NCI-H1436 treated with DMSO at 0.1 percent for 48 hours (cell line): Measurements from ENCODE around the gene BLVRB.
"Not testable (repeated sequence)": the region's sequence is repeated elsewhere in the genome, so short reads cannot be mapped to it uniquely, and the experiment has no call there.

Experiments used
- DNase-seq: peaks from one replicate; lab custom pipeline; 2025; lab: John Stamatoyannopoulos, UW

Gene BLVRB

DNA sequence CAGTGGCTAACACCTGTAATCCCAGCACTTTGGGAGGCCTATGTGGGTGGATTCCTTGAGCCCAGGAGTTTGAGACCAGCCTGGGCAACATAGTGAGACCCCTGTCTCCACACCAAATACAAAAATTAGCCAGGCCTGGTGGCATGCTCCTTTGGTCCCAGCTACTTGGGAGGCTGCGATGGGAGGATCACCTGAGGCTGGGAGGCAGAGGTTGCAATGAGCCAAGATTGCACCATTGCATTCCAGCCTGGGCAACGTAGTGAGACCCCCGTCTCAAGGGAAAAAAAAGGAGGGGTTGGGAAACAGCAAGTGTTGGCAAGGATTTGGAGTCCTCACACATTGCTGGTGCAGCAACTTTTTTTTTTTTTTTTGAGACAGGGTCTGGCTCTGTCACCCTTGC lies 20.5 kb upstream of the BLVRB start:
- DNase-seq = no peak

DNA sequence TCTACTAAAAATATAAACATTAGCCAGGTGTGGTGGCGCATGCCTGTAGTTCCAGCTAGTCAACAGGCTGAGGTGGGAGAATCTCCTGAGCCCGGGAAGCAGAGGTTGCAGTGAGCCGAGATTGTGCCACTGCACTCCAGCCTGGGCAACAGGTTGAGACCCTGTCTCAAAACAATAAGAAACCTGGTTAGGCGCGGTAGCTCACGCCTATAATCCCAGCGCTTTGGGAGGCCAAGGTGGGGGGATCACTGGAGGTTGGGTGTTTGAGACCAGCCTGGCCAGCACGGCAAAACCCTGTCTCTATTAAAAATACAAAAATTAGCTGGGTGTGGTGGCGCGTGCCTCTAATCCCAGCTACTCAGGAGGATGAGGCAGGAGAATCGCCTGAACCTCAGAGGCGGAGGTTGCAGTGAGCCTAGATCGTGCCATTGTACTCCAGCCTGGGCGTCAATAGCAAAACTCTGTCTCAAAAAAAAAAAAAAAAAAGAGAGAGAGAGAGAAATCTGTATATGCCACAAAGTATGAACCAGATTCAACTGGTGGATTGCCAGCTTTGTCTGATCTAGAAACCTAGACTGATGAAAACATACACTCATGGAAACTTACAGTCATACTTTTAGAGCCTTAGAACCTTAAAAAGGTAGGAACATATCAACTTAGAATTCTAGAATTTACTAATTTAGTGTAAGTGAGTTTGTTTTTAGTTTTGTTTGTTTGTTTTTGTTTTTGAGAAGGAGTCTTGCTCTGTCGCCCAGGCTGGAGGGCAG lies 10.5 kb upstream of the BLVRB start:
- DNase-seq = not testable (repeated sequence)

DNA sequence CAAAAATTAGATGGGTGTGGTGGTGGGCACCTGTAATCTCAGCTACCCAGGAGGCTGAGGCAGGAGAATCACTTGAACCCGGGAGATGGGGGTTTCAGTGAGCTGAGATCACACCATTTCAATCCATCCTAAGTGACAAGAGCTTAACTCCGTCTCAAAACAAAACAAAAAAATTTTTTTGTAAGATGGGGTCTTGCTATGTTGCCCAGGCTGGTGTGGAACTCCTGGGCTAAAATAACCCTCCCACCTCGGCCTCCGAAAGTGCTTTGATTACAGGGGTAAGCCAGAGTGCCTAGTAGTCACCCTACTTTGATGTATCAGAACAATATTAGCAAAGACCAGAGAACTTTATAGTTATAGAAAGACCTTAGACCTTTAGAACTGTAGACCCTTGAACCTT lies 9.2 kb upstream of the BLVRB start:
- no peak for DNase-seq

DNA sequence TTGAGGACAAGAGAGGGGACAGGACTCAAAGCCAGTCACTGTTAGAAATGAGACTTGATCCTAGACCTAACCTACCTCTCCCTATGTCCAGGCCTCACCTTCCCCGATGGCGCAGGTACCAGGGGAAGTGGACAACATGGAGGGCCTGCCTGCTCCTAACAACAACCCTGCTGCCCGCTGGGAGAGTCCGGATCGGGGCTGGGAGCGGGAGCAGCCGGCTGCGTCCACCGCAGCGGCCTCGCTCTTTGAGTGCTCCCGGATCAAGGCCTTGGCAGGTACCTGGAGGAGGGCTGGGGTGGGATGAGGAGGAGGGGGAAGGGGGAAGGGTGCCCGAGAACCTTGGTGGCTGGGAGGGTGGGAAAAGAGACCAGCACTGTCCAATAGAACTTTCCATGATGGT lies 7.0 kb upstream of the BLVRB start:
- DNase-seq = no peak

DNA sequence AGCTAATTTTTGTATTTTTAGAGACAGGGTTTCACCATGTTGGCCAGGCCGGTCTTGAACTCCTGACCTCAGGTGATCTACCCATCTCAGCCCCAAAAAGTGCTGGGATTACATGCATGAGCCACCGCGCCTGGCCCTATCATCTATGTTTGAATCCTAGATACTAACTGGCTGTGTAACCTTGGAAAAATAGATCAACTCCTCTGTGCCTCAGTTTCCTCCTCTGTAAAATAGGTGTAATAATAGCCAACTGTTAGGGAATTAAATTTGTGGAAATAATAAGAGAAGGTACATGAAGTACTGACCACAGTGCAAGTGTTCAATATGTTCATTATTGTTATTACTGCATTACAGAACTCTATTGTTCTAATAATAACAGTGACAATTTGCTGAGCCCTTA lies 5.6 kb upstream of the BLVRB start:
- no peak for DNase-seq

DNA sequence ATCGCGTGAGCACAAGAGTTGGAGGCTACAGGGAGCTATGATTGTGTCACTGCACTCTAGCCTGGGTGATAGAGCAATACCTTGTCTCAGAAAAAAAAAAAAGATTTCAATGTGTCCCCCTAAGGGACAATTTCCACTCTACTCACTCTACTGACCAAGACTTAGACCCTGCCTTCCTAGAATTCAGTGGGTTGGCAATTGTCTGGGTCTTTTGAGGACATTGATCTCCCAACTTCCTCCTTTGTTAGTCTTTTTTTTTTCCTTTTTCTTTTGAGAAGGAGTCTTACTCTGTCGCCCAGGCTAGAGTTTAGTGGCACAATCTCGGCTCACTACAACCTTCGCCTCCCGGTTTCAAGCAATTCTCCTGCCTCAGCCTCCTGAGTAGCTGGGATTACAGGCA lies 3.5 kb upstream of the BLVRB start:
- DNase-seq = no peak

DNA sequence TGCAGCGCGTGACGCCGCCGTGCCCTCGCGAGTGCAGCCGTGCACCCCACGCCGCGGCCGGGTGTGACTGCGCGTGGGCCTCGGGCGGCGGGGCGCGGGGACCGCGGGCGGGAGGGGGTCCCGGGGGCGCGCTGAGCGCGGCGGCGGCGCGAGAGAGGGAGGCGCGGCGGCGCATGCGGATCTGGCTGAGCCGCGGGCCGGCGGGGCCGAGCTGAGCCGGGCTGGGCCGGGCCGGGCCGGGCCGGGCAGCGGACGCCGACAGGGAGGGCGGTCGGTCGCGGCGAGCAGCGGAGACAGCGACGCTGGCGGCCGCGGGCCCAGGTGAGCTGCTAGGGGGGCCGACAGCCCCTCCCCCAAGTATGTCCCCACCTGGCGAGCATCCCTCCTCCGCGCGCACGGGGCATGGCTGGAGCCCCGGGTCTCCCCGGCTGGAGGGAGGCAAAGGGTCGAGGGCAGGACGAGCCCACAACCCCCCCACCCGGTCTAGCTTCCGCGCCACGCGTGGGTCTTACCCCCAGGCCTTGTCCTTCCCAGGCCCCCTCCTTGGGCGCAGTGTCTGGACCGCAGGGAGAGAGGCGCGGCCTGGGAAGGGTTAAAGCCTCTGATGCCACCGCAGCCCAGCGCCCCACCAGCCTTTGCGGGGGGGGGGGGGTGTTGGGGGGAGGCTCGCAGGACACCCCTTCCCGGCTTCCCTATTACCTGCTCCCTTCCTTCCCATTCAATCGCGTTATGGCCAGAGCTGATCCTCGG lies 1.6 kb upstream of the BLVRB start, which contains the start of gene SPTBN4:
SPTBN4 (plus strand) TSS at position 17 of the 750 bp plus-strand sequence. CDS start 5,621 bp downstream, outside the sequence.
- DNase-seq = no peak

DNA sequence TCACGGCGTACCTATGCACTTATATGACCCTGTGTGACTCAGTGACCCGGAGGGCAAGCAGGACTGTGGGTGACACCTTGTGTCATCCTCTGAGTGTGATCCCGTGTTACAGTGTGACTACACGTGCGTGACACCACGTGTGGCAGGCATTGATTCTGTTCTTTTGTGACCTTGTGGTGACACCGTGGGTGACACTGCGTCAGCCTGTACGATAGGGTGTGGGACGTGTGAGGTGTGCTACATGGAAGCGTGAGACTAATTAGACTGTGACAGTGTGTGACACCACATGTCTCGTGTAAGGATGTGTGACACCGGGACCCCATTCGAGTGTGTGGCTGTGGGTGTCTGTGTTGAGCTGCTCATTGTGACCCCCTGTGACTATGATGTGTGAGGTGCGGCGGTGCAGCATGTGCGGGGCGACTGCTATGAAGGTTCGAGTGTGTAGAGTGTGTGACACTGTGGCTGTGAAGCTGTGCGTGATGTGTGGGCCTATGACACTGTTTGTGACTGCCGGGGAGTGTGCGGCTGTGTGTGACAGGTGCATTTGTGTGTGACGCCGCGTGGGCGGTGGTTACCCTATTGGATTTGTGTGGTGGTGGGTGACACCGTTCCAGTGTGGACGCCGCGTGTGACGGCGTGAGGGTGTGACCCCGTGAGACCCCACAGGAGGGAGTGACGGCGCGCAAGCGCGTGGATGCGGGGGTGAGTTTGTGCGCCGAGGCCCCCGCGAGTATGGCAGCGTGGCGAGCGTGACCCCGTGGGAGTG lies 857 bp upstream of the BLVRB start:
- DNase-seq = no peak

DNA sequence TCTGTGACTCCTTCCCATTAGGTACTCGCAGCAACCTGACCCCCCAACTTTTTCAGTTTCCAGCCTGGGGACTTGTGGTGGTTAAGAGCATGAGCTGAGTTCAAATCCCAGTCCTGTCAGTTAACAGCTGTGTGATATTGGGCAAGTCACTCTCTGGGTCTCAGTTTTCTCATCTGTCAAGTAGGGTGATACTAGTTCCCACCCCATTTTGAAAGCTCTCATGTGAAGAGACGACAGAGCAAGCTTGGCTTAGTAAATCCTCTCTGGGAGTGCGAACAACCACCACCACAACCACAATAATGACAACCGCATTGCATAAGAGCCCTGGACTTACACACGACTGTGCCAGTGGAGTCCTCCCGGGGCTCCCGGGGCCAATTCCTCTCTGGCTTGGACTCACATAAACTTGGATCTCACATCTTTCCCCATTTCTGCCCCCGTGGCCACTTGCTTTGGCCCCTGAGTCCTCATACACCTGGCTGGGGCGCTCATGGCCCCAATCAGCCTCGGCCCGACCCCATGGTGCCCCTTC lies 454 bp downstream of the BLVRB start:
- DNase-seq = no peak

DNA sequence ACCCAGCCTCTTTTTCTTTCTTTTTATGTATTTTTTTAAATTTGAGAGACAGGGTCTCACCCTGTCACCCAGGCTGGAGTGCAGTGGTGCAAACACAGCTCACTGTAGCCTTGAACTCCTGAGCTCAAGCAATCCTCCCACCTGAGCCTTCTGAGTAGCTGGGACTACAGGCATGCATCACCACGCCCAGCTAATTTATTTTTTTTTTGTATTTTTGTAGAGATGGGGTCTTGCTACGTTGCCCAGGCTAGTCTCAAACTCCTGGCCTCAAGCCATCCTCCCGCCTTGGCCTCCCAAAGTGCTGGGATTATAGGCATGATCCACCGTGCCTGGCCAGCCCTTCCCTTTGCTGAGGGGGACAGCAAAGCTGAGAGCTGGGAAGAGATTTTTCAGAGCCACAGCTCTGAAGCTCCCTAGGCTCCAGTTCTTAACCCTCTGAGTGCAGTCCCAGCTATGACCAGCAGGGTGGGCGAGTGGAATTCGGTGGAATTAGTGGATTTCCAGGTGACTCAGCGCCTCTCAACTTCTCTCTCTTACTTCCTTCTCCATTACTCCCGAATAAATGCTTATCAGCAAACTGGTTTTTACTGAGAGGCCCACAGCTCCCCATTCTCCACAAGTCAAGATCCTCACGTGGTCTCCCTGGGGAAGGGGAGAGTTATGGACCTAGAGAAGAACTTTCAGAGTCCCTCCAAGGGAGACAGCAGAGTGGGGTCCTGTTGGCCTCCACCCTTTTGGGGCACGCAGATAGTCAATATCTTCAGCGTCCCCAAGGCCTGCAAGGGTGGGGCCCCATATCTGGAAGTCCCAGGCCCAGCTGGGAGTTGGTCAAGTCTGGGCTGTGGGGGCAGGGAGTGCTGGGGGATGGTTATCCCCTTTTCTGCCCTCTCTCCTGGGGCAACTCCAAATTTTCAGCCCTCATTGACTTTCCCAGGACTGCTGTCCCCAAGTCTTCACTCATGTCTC lies 1.2 kb downstream of the BLVRB start:
- peak; percentile 5 for DNase-seq

DNA sequence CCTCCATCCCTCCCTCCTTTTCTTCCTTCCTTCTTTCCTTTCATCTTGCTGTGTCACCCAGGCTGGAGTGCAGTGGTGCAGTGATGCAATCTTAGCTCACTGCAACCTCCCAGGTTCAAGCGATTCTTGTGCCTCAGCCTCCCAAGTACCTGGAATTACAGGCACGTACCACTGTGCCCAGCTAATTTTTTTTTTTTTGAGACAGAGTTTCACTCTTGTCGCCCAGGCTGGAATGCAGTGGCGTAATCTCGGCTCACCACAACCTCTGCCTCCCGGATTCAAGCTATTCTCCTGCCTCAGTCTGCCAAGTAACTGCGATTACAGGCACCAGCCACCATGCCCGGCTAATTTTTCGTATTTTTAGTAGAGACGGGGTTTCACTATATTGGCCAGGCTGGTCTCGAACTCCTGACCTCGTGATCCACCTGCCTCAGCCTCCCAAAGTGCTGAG lies 1.9 kb downstream of the BLVRB start:
- DNase-seq = not testable (repeated sequence)

DNA sequence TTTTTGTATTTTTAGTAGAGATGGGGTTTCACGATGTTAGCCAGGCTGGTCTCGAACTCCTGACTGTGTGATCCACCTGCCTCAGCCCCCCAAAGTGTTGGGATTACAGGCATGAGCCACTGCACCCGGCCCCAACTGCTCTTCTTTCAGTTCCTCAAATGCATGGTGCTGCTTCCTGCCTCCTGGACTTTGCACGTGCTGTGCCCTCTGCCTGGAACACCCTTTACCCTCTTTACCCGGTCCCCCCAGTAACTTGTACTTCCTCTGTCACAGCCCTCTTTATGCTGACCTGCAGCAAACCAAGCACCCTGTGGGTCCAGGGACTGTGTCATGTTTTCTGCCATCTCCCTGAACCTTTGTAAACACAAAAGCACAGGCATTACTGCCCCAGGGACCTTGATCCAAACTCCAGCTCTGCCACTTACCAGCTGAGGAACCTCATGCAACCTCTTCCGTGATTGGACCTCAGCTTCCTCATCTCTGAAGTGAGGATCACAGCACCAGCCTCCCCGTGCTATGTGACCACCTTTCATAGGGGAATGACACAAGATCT lies 3.8 kb downstream of the BLVRB start:
- no peak for DNase-seq

DNA sequence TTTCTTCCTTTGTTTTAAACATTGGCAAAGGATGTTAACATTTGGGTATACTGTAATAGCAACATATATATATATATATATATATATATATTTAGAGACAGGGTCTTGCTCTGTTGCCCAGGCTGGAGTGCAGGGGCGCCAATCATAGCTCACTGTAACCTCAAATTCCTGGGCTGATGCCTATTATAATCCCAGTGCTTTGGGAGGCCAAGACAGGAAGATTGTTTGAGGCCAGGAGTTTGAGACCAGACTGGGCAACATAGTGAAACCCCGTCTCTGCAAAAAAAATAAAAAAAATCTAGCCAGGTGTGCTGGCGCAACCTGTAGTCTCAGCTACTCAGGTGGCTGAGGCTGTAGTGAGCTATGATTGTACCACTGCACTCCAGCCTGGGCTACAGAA lies 5.4 kb downstream of the BLVRB start:
- no peak for DNase-seq

DNA sequence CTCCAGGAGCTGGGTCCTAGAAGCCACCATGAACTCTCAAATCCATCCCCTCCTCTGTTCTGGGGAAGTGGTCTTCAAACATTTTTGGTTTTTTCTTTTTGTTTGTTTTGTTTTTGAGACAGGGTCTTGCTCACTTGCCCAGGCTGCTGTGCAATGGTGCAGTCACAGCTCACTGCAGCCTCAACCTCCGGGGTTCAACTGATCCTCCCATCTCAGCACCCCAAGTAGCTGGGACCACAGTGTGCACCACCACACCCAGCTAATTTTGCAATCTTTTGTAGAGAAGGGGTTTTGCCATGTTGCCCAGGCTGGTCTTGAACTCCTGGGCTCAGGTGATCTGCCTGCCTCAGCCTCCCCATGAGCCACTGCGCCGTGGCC lies 7.0 kb downstream of the BLVRB start:
- no peak for DNase-seq

DNA sequence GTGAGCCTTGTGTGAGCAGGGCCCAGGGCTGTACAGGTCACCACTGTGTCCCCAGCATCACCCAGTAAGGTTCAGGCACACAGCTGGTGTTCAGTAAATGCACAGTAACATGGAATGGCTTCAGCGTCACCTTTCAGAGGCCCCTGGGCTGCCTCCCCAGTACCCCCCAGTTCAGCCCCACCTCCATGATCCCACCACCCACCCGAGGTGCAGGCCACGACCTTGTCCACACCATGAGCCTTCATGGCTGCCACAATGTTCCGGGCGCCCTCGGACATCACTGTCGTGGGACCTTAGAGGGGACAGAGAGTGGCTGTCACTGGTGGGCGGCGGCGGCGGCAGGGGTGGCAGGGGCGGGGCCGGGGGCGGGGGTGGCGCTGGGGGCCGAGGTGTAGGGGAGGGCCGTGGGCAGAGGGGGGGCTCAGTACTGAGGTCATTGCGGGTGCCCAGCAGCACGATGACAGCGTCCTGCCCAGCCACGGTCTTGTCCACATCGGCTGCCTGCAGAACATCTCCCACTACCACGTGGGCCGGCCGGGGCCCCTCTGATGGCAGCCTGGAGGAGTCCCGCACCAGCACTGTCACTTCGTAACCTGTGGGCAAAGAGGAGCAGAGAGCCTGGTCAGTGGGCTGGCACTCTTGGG lies 7.5 kb downstream of the BLVRB start:
- no peak for DNase-seq

DNA sequence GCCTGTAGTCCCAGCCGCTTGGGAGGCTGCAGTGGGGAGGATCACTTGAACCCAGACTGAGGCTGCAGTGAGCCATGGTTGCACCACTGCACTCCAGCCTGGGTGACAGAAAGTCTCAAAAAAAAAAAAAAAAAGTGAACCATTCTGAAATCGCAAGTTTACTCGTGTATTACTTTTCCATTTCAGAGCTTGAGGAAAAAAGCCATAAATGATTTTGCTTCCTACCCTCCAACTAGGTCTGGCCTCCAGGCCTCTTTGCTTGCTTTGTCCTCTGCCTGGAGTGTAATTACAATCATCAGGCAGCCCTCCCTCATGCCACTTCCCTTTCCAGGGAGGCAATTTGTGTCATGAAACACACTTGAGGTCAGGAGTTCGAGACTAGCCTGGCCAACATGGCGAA lies 8.5 kb downstream of the BLVRB start:
- DNase-seq = no peak

DNA sequence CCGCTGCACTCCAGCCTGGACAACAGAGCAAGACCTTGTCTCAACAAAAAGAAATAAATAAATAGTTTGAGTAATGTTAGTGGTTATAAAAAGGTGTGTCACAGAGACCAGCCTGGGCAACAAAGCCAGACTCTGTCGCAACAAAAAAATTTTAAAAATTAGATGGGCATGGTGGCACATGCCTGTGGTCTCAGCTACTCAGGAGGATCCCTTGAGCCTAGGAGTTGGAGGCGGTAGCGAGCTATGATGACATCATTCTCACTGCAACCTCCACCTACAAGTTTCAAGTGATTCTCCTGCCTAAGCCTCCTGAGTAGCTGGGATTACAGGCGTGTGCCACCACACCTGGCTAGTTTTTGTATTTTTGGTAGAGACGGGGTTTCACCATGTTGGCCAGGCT lies 11.6 kb downstream of the BLVRB start:
- DNase-seq = not testable (repeated sequence)

DNA sequence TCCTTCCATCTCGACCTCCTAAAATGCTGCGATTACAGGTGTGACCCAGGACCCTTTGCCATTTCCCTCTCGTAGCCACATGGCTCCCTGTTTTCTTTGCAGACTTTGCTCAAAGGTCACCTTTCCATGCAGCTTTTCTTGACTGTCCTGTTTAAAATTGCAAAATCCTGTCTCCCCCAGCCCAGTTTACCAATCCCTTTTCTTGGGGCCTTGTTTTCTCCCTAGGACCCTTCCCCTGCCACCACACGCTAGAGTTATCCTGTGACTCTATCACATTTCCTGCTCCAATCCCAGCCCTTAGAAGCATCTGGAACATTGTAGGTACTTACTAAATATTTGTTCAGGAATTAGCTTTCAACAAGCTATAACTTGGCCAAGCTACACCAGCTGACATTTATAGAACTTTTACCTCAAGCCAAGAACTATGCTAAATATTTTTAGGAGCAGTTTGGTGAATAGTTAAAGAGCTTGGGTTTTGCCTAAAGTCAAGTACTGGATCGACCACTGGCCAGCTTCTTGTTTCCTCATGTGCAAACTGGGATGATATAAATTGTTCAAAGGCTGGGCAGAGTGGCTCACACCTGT lies 12.3 kb downstream of the BLVRB start:
- no peak for DNase-seq

DNA sequence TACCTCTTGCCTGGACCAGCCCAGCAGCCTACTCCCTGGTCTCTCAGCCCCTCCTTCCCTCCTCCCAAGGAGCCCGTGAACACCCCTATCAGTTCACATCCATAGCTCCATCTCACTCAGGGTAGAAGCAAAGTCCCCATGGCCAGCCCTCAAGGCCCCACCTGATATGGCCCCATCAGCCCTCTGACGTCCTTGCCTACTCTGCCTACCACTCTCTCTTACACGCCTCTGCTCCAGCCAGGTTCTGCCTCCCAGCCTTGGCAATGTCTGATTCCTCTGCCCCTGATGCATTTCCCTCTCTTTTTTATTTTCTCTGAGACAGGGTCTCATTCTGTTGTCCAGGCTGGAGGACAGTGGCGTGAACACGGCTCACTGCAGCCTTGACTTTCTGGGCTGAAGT lies 13.5 kb downstream of the BLVRB start:
- DNase-seq = no peak

DNA sequence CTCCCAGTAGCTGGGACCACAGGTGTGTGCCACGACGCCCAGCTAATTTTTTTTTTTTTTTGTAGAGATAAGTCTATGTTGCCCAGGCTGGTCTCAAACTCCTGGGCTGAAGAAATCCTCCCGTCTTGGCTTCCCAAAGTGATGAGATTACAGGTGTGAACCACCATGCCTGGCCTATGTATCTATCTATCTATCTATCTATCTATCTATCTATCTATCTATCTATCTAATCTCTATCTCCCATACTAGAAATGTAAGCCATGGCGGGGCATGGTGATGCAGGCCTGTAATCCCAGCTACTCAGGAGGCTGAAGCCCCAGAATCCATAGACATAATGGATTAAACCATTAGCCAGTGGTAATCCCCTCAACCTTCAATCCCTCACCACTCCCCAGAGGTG lies 14.9 kb downstream of the BLVRB start:
- no peak for DNase-seq
